GM20000 (cell line): ENCODE data around the gene TBX2.

ENCODE experiments used
- DNase-seq: peaks from one replicate; pipeline ENCODE4 v3.0.0; 2012; ENCODE audit warnings: low spot score
- CTCF ChIP-seq: IDR thresholded peaks from 2 replicates; pipeline ENCODE4 v1.5.1; 2012; ENCODE audit warnings: mild to moderate bottlenecking, control low read depth; ENCODE audit errors: extremely low read depth, missing control alignments

TBX2 gene

GRCh38 chr17:61371606-61372005 lies 28.0 kb upstream of the TBX2 start:
- no peak for TF ChIP-seq CTCF
- DNase-seq, result no peak

GRCh38 chr17:61372436-61372835 lies 27.2 kb upstream of the TBX2 start:
- no peak for TF ChIP-seq CTCF
- DNase-seq, result no peak

GRCh38 chr17:61376931-61377838 lies 22.5 kb upstream of the TBX2 start:
- no peak for DNase-seq
- TF ChIP-seq CTCF, result no peak

- TF ChIP-seq CTCF, result no peak
- no peak for DNase-seq
Measured at GRCh38 chr17:61378658-61379456, 20.8 kb upstream of the TBX2 start.

- no peak for TF ChIP-seq CTCF
- DNase-seq, result no peak
Measured at GRCh38 chr17:61379457-61380216, 20.0 kb upstream of the TBX2 start.

GRCh38 chr17:61380217-61380835 lies 19.3 kb upstream of the TBX2 start:
- DNase-seq, result no peak
- TF ChIP-seq CTCF, result no peak
